GM18951 (cell line): Measurements from ENCODE around the gene PLXDC1.

Experiments used
- POLR2A ChIP-seq: IDR thresholded peaks from 4 replicates; pipeline ENCODE4 v1.6.1; 2011; ENCODE audit warnings: mild to moderate bottlenecking; ENCODE audit not compliant: insufficient read length, insufficient read depth; ENCODE audit errors: extremely low read depth
- in situ Hi-C: fragments of 300-500 bp; cut with MboI; formaldehyde crosslinking; loops from one replicate; pipeline ENCODE4 v1.12.0; 2022; ENCODE audit warnings: low sequenced_read_pairs, mixed read lengths, inconsistent platforms; ENCODE audit not compliant: unreplicated experiment

Gene PLXDC1

DNA sequence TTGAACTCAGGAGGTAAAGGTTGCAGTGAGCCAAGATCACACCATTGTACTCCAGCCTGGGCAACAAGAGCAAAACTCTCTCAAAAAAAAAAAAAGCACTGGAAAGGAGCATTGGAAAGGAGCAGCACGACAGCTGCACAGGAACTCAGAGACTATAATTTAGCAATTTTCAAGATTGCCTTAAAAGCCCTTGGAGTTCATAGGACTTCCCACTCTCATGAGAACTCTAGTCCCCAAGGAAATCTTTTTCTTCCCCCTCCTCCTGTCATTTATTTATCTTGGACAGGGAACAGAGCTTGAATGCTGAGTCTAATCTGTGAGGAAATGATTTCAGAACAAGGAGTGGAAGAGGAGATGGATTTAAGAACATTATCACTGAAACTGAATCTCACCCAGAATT is 69.0 kb downstream of the PLXDC1 start:
- no peak for TF ChIP-seq POLR2A
- in situ Hi-C loops, result no loop called here

DNA sequence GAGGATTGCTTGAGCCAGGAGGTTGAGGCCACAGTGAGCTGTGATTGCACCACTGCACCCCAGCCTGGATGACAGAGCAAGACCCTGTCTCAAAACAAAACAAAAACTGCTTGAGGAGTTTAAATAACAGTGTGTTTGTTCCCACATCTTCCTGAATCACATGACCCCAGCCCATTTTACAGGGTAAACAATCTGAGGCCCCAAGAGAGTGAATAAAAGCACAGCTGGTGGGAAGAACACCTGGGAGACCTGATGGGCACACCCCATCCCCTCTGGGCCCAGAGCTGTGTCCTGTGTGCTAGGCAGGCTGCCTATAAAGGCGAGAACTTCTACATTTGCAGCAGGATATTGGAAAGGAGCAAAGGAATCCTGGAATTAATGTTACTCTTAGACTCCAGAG is 69.6 kb downstream of the PLXDC1 start:
- in situ Hi-C loops, result no loop called here
- no peak for TF ChIP-seq POLR2A

DNA sequence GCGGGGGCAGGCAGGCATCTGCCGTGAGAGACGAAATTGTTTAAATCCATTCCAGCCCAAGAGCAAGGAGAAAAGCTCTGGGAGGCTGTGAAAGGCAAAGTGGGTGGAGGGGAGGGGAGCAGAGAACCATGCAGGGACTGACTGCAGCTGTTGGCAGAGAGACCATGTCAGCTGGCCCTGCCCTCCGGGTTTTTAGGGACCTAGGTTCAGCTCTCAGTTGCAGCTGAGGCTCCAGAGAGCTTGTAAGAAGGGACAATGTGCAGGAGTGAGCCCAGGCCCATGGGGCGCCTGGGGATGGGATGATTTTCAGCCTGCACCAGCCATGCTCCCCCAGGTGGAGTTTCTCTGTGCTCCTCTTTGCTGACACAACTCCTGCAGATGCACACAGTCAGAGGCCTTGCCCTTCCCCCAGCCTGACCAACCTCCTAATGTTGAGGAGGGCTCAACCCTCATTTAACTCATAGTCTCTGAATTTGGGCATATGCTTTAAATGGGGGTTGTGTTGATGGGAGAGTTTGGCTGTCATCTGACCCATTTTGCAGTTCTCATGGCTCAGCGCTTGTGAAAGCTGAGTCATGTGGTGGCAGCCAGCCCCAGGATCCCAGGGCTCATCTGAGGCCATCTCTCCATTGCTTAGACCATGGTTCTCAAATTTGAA is 70.9 kb downstream of the PLXDC1 start:
- TF ChIP-seq POLR2A, result no peak
- in situ Hi-C loops, result no loop called here

DNA sequence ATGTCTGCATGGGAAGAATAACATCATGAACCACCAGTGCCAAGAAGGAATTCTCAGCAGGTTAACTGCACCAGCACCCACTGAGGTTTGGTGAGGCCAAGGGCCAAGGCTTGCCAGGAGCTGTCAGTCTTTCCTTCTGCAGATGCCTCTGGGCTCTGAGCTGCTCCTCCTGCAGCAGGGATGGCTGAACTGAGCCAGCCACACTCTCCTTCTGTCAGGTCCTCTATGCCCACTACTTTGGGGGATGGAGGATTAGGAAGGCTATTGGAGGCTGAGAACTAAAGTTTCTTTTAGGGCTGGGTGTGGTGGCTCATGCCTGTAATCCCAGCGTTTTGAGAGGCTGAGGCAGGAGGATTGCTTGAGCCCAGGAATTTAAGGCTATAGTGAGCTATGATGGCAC is 71.6 kb downstream of the PLXDC1 start:
- no peak for TF ChIP-seq POLR2A
- in situ Hi-C loops, result no loop called here

DNA sequence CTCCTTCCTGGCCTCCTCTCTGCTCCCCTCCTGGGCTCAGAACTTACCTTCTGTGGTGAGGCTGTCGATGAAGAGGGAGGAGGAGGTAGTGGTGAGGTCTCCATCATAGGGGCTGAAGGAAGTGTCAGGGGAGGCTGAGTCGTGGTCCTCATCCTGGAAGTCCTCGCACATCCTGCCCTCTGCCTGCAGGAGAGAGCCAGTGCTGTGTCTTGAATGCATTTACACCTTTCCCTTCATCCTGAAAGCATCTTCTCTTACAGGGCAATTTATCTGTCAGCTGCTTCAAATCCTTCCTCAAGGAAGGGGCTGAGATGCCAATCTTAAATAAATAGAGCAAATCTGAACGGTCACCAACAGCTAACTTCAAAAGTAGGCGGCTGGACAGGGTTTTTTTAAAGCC is 73.6 kb downstream of the PLXDC1 start:
- TF ChIP-seq POLR2A, result no peak
- in situ Hi-C loops, result no loop called here

DNA sequence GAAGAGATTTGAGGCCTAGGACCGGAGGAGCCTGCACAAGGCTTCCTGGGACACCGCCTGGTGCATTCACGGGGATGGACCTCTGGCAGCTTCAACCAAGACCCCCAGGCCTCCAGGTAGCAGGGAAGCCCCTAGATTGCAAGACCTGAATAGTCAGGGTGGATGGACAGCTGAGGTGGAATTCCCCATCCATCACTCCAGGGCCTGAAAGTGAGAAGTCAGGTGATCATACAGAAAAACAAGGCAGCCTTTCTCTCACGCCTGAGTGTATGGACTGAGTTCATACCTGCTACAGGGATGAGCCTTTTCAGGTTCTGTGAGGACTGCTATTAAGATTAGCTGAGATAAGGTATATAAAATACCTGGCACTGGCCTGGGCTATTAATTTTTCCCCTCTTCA is 74.2 kb downstream of the PLXDC1 start:
- TF ChIP-seq POLR2A, result no peak
- in situ Hi-C loops, result no loop called here

DNA sequence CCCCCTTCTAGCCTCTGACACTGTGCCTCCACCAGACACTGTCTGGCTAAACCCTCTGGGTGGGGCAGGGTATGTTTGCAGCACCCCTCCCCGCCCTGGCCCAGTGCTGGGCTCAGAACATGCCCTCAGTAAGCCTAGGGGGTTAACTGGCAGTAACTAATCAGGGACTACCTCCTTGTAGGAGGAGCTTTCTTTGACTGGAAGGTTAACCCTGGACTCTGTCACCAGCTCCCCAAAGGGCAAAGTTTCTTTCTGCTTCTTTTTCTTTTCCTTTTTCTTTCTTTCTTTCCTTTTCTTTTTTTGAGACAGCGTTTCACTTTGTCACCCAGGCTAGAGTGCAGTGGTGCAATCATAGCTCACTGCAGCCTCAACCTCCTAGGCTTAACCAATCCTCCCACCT is 76.8 kb downstream of the PLXDC1 start:
- TF ChIP-seq POLR2A, result no peak
- in situ Hi-C loops, result no loop called here

DNA sequence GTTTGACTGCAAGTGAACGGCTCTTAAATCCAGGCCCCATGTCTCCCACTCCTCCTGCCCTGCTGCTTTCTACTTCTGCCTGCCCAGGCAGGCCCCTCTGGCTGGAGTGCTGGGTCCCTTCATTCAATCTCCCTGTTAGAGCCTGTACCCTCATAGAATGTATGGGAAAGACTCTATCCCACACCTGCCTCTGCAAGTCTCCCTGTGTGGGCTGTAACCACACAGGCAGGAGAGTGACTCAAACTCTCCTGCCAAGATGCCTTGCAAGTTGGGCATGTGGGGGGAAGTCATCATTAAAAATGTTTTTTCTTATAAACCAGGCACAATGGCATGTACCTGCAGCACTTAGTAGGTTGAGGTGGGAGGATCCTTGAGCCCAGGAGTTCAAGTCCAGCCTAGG is 77.5 kb downstream of the PLXDC1 start:
- in situ Hi-C loops, result no loop called here

DNA sequence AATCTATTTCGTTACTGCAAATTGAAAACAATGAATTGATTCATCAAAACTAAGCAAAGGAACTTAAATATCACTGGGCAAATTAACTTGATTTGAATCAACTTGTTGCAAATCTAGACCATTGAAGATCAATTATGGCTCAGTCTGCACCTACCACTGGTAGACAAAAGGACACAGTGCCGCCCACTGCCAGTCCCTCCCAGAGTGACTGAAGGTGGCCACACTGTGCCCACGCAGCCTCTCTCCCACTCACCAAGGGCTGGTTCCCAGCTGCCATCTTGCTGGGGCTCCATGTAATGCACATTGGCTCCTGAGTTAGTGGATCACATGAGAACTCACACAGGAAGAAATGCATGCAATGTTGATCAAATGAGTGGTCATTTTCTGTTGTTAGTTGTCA is 78.1 kb downstream of the PLXDC1 start:
- TF ChIP-seq POLR2A, result no peak
- in situ Hi-C loops, result no loop called here

More for the DNA sequence above, 77.5 kb downstream of the PLXDC1 start:
- TF ChIP-seq POLR2A, result no peak

DNA sequence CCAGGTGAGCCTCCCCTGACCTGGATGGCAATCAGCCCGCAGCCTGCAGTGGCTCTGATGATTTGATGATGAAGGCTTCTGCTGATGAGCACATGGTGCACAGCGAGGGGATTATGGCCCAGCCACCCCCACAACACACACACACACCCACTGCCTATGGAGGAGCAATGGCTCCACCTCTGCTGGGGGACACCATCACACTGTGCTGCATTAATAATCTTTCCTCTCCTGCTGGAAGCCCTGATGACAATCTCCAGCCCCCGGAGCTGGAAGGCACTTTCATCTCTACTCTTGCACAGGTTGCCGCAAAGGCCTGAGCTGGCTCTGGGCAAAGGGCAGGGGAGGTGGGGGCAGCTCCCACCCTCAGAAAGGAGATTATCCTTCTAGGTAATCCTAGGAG is 79.9 kb downstream of the PLXDC1 start:
- in situ Hi-C loops, result no loop called here
- no peak for TF ChIP-seq POLR2A

DNA sequence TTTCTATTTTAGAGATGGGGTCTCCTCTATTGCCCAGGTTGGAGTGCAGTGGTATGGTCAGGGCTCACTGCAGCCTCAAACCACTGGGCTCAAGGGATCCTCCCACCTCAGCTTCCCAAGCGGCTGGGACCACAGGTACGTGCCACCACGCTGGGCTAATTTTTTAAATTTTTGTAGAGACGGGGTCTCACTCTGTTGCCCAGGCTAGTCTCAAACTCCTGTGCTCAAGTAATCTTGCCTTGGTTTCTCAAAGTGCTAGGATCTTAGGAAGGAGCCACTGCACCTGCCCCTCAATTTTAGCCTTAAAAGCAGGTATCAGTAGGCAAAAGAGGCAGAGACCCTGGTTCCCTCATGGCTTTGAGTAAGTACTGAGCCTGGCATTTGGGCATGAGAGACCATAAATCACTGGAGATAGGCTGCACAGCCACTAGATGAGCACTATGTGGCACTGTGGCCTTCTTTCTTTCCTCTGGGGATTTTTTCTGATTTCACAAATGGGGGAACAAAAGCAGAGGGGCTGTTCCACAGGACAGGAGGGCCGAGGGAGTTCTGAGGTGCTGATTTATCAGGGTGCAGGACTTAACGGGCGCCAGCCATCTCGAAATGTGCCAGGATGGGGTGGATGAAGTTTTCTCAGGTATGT is 82.2 kb downstream of the PLXDC1 start:
- in situ Hi-C loops, result no loop called here
- no peak for TF ChIP-seq POLR2A

DNA sequence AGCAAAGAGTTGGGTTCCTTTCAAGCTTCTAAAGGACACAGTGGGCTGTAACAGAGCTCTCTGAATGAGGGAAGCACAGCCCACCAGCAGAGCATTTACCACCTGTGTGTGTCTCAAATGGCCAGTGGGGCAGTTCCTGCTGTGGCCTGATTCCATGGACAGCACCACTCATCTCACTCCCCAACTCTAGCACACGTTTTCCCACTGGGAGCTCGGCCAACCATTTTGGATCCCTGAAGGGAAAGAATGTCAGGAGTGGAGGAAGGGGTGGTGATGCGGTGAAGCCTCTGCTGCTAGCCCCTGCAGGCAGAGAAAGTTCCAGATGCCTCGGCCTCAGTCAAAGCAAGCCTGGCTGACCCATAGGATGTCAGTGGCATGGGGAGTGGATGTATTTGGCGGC is 86.6 kb downstream of the PLXDC1 start:
- in situ Hi-C loops, result no loop called here
- no peak for TF ChIP-seq POLR2A

DNA sequence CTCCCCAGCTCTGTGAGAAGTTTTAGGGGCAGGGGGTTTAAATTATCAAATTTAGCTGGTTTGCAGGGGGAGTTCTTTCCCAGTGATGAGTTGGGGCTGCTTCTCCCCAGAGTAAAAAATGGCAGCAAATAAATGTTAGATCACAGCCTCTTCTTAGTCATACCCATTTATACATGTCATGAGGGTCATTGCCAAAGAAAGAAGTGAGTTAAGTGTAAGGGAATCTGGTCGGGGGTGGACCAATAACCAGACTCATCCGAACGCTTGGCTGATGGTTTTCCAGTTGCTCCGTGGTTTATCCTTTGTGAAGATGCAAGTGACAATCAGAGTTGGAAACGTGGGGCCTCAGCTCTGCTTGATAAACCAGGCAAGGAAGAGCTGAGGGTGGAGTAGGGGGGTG is 87.1 kb downstream of the PLXDC1 start:
- no peak for TF ChIP-seq POLR2A
- in situ Hi-C loops, result no loop called here

DNA sequence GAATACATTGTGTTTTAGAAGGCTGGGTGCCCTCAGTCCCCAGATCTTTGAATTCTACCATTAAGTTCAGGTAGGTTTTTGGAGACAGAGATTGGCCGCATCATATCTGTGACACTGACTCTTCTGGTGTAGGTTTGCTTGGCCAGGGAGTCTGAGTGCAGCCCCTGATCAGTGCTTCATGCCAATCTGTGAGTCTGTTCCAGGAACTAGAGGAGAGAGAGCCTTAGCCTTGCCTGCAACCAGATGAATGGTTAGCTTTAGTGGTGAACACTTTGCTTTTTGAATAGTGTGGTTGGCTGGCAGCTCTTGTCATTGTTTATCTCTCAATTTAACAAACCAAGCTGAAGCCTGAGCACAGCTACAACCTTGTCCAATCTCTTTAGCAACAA is 87.8 kb downstream of the PLXDC1 start:
- in situ Hi-C loops, result no loop called here
- no peak for TF ChIP-seq POLR2A
